LNCaP clone FGC (cell line): ENCODE results near the gene STH.
"Not testable (repeated sequence)": the region's sequence is repeated elsewhere in the genome, so short reads cannot be mapped to it uniquely, and the experiment has no call there.

Source experiments
- DNase-seq: peaks from one replicate; pipeline ENCODE4 v3.0.0-alpha.2; 2011; ENCODE audit warnings: low read depth
- H3K4me3 ChIP-seq: 2 replicates; pipeline ENCODE4 v1.5.1; 2011; ENCODE audit warnings: mild to moderate bottlenecking, low read depth, low read length, control low read depth
- CTCF ChIP-seq: IDR thresholded peaks from 2 replicates; pipeline ENCODE4 v1.5.1; 2012; ENCODE audit warnings: mild to moderate bottlenecking; ENCODE audit not compliant: control insufficient read depth, insufficient read depth; ENCODE audit errors: extremely low read depth

The STH gene

DNA sequence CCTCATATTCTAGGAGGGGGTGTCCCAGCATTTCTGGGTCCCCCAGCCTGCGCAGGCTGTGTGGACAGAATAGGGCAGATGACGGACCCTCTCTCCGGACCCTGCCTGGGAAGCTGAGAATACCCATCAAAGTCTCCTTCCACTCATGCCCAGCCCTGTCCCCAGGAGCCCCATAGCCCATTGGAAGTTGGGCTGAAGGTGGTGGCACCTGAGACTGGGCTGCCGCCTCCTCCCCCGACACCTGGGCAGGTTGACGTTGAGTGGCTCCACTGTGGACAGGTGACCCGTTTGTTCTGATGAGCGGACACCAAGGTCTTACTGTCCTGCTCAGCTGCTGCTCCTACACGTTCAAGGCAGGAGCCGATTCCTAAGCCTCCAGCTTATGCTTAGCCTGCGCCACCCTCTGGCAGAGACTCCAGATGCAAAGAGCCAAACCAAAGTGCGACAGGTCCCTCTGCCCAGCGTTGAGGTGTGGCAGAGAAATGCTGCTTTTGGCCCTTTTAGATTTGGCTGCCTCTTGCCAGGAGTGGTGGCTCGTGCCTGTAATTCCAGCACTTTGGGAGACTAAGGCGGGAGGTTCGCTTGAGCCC is 11.6 kb downstream of the STH start:
- no peak for TF ChIP-seq CTCF
- no peak for DNase-seq
- no peak overlapping the region for H3K4me3 ChIP-seq

GRCh38 chr17:46011711-46012505 is 12.9 kb downstream of the STH start:
- no peak for DNase-seq
- no peak for TF ChIP-seq CTCF
- H3K4me3 ChIP-seq, result no peak overlapping the region

GRCh38 chr17:46012506-46013079 is 13.5 kb downstream of the STH start:
- no peak for DNase-seq
- no peak for TF ChIP-seq CTCF

DNA sequence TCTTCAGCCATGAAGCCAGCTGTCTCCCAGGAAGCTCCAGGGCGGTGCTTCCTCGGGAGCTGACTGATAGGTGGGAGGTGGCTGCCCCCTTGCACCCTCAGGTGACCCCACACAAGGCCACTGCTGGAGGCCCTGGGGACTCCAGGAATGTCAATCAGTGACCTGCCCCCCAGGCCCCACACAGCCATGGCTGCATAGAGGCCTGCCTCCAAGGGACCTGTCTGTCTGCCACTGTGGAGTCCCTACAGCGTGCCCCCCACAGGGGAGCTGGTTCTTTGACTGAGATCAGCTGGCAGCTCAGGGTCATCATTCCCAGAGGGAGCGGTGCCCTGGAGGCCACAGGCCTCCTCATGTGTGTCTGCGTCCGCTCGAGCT is 14.1 kb downstream of the STH start:
- TF ChIP-seq CTCF, result no peak
- no peak for DNase-seq
- no peak overlapping the region for H3K4me3 ChIP-seq

More at GRCh38 chr17:46012506-46013079, 13.5 kb downstream of the STH start:
- H3K4me3 ChIP-seq, result no peak overlapping the region

DNA sequence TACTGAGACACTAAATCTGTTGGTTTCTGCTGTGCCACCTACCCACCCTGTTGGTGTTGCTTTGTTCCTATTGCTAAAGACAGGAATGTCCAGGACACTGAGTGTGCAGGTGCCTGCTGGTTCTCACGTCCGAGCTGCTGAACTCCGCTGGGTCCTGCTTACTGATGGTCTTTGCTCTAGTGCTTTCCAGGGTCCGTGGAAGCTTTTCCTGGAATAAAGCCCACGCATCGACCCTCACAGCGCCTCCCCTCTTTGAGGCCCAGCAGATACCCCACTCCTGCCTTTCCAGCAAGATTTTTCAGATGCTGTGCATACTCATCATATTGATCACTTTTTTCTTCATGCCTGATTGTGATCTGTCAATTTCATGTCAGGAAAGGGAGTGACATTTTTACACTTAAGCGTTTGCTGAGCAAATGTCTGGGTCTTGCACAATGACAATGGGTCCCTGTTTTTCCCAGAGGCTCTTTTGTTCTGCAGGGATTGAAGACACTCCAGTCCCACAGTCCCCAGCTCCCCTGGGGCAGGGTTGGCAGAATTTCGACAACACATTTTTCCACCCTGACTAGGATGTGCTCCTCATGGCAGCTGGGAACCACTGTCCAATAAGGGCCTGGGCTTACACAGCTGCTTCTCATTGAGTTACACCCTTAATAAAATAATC is 14.6 kb downstream of the STH start:
- TF ChIP-seq CTCF, result no peak
- H3K4me3 ChIP-seq, result no peak overlapping the region
- no peak for DNase-seq

DNA sequence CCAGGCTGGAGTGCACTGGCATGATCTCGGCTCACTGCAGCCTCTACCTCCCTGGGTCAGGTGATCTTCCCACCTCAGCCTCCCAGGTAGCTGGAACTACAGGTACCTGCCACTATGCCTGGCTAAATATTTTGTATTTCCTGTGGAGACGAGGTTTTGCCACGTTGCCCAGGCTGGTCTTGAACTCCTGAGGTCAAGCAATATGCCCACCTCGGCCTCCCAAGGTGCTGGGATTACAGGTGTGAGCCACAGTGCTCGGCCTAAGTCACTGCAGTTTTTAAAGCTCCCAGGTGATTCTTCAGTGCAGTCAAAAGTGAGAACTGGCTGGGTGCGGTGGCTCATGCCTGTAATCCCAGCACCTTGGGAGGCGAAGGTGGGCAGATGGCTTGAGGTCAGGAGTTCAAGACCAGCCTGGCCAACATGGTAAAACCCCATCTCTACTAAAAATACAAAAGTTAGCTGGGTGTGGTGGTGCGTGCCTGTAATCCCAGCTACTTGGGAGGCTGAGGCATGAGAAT is 20.4 kb downstream of the STH start:
- H3K4me3 ChIP-seq, DNase-seq: not testable (repeated sequence)
